Endothelial cell of umbilical vein (primary cell): ENCODE measurements around the gene REEP3. TPM values are rescaled to one million over a fixed set of nuclear protein-coding genes. Genes with fewer than 3 reads are reported as not detected.

ENCODE experiments used
- BruUV-seq: library from RNA; stranded (reverse); fragments of 400-500 nt; replicated peaks from 2 replicates; lab custom pipeline; 2021; lab: Mats Ljungman, UMichigan
- CTCF ChIA-PET: fragments of 300-600, 350-600 bp; sonication (Branson Sonifier 250); formaldehyde crosslinking; loops from one replicate; lab custom pipeline; 2021; ENCODE audit warnings: antibody characterized with exemption, inconsistent platforms; lab: Charles Lee
- POLR2A ChIA-PET: fragments of 300-600, 350-600 bp; sonication (Branson Sonifier 250); formaldehyde crosslinking; loops from one replicate; lab custom pipeline; 2021; ENCODE audit warnings: antibody characterized with exemption, inconsistent platforms; lab: Charles Lee
- DNase-seq: peaks from one replicate; pipeline ENCODE4 v3.0.0-alpha.2; 2011; ENCODE audit warnings: low read depth, low spot score
- FAIRE-seq: peaks from 2 replicates; lab custom pipeline; 2011; peaks lifted over from hg19 to GRCh38; lab: Jason Lieb, UNC
- H2AFZ ChIP-seq: 2 replicates; pipeline ENCODE4 v1.6.0; 2012; ENCODE audit warnings: low read depth, low read length, control low read depth, inconsistent platforms
- H3K27ac ChIP-seq: 2 replicates; pipeline ENCODE4 v1.5.1; 2011; ENCODE audit warnings: low read depth, mild to moderate bottlenecking, control low read depth, low read length, moderate library complexity; ENCODE audit not compliant: insufficient read depth
- H3K27me3 ChIP-seq, 2 experiments: 2 replicates each; pipeline versions ENCODE4 v1.6.0 to v1.6.1; 2011; ENCODE audit warnings: low read length in 2 of 2, mixed read lengths in 1 of 2; ENCODE audit not compliant: control insufficient read depth in 2 of 2, insufficient read depth in 2 of 2
- H3K36me3 ChIP-seq, 2 experiments: 2 replicates in 1 of 2; 3 replicates in 1 of 2; pipeline ENCODE4 v1.5.1; 2011; ENCODE audit warnings: low read length in 2 of 2, mild to moderate bottlenecking in 1 of 2, moderate library complexity in 1 of 2; ENCODE audit not compliant: control insufficient read depth in 2 of 2, insufficient read depth in 2 of 2; ENCODE audit errors: extremely low read depth in 1 of 2
- H3K4me1 ChIP-seq: 3 replicates; pipeline ENCODE4 v1.5.1; 2011; ENCODE audit warnings: mild to moderate bottlenecking, low read length; ENCODE audit not compliant: control insufficient read depth, insufficient read depth; ENCODE audit errors: extremely low read depth
- H3K4me2 ChIP-seq: 2 replicates; pipeline ENCODE4 v1.6.1; 2011; ENCODE audit warnings: low read length, control low read depth, mixed read lengths; ENCODE audit not compliant: insufficient read depth
- H3K4me3 ChIP-seq, 3 experiments: fragments of 200-600 bp in 1 of 3; sonication (generic), shearing (Covaris generic) in 1 of 3; replicated peaks in 1 of 3; 2 replicates each; pipeline ENCODE4 v1.5.1; 2011 to 2016; ENCODE audit warnings: control low read depth in 3 of 3, low read length in 3 of 3, mild to moderate bottlenecking in 2 of 3, inconsistent platforms in 1 of 3, low read depth in 1 of 3, moderate library complexity in 1 of 3; ENCODE audit not compliant: insufficient read depth in 1 of 3
- H3K79me2 ChIP-seq: 2 replicates; pipeline ENCODE4 v1.6.0; 2012; ENCODE audit warnings: low read length, inconsistent platforms; ENCODE audit not compliant: control insufficient read depth, insufficient read depth
- H3K9ac ChIP-seq: replicated peaks from 2 replicates; pipeline ENCODE3; 2011; ENCODE audit warnings: low read length, control low read depth; ENCODE audit not compliant: insufficient read depth; ENCODE audit errors: extremely low read depth
- H3K9me1 ChIP-seq: replicated peaks from 3 replicates; pipeline ENCODE4 v1.6.0; 2011; ENCODE audit warnings: mild to moderate bottlenecking, low read length; ENCODE audit not compliant: control insufficient read depth, insufficient read depth; ENCODE audit errors: extremely low read depth
- H3K9me3 ChIP-seq: replicated peaks from 2 replicates; pipeline ENCODE4 v1.5.1; 2012; ENCODE audit warnings: low read length, inconsistent platforms; ENCODE audit not compliant: control insufficient read depth, insufficient read depth
- H4K20me1 ChIP-seq: replicated peaks from 2 replicates; pipeline ENCODE3; 2011; ENCODE audit warnings: mild to moderate bottlenecking, low read length; ENCODE audit not compliant: control insufficient read depth, insufficient read depth; ENCODE audit errors: extremely low read depth
- CTCF ChIP-seq, 2 donors: IDR thresholded peaks; 1 replicate in 1 of 2; 2 replicates in 1 of 2; pipeline ENCODE4 v1.5.1; 2011; ENCODE audit warnings: low read length in 2 of 2, mild to moderate bottlenecking in 2 of 2, moderate library complexity in 2 of 2, control low read depth in 1 of 2, inconsistent platforms in 1 of 2, low read depth in 1 of 2; ENCODE audit not compliant: insufficient read depth in 1 of 2; ENCODE audit errors: extremely low read depth in 1 of 2
- EZH2 ChIP-seq: IDR thresholded peaks from 2 replicates; pipeline ENCODE4 v1.6.1; 2012; ENCODE audit warnings: borderline replicate concordance, low read depth, mild to moderate bottlenecking, moderate library complexity, low read length, inconsistent platforms; ENCODE audit not compliant: severe bottlenecking
- GATA2 ChIP-seq: IDR thresholded peaks from 2 replicates; pipeline ENCODE4 v1.7.0; 2011; ENCODE audit warnings: low read depth, mild to moderate bottlenecking, moderate library complexity, mixed read lengths, low read length; ENCODE audit not compliant: insufficient read length, insufficient read depth
- MYC ChIP-seq: IDR thresholded peaks from one replicate; pipeline ENCODE4 v1.6.1; 2011; ENCODE audit warnings: mild to moderate bottlenecking, low read depth, low read length
- POLR2A ChIP-seq: IDR thresholded peaks from 2 replicates; pipeline ENCODE4 v1.6.1; 2012; ENCODE audit warnings: low read depth, mild to moderate bottlenecking, control low read depth, low read length
- POLR2AphosphoS5 ChIP-seq: IDR thresholded peaks from 2 replicates; pipeline ENCODE4 v1.6.1; 2012; ENCODE audit warnings: low read depth, mild to moderate bottlenecking, control low read depth, low read length, moderate library complexity; ENCODE audit not compliant: insufficient read depth
- dilution Hi-C: fragments of 300-500 bp; cut with MboI; formaldehyde crosslinking; loops from one replicate; pipeline ENCODE4 v1.15.0; 2019; ENCODE audit warnings: low sequenced_read_pairs; ENCODE audit not compliant: extremely low pct_ligation_motif_present
- intact Hi-C: fragments of 100-400 bp; cut with micrococcal nuclease; formaldehyde crosslinking; loops from one replicate; pipeline ENCODE4 v1.10.0; 2022
- polyA plus RNA-seq, 4 experiments: library from polyadenylated mRNA; depleted of rRNA in 3 of 4; stranded (reverse) in 3 of 4; unstranded in 1 of 4; fragments of >200 nt; gene quantifications; 2 replicates each; pipeline versions ENCODE4 v1.2.1 to v1.2.3, GENCODE V29; 2011 to 2012; ENCODE audit warnings: missing spikeins in 1 of 4
- total RNA-seq: library from RNA; stranded (reverse); gene quantifications from 2 replicates; pipeline ENCODE4 v1.2.3, GENCODE V29; 2021
- TF ChIP-seq, protein P1 (sequence below): IDR thresholded peaks from 2 replicates; pipeline ENCODE4 v1.6.1; 2011; ENCODE audit not compliant: insufficient read depth, insufficient read length

Gene REEP3
- total and polyA plus RNA-seq, 2 donors (not counting 3 experiments of a cell fraction or from before 2014, with no cell fraction given) = 12.3 to 48.3 TPM

- dilution Hi-C loops (no loop called here), intact Hi-C loops (loop anchor here (1.0 to 5.0 kb wide), 6 partner anchors 51 to 314 kb away; no protein-coding TSS in a partner anchor)
- Histone ChIP-seq H3K36me3 (no peaks in the 10 kb centered on the region), H3K4me2 (peak overlapping the region; percentile 95), H3K27ac (peak overlapping the region; percentile 90), H3K9me1 (no peaks in the 10 kb centered on the region), H3K4me1 (peaks cover 7% of the 10 kb centered on the region), H3K27me3 (no peaks in the 10 kb centered on the region), H4K20me1 (peaks cover 2% of the 10 kb centered on the region), H3K9me3 (no peaks in the 10 kb centered on the region), H3K79me2 (peaks cover 84% of the 10 kb centered on the region), H2AFZ (peak overlapping the region; percentile 78), H3K4me3 (peak overlapping the region; percentile 50 to 93 (median 62)), H3K9ac (peak overlapping the region; percentile 93)
- ChIA-PET CTCF (interaction anchor here (0.8 to 2.4 kb wide), 6 partner anchors 17 to 355 kb away, joined by 3 to 14 read pairs (median 6); no protein-coding TSS in a partner anchor), POLR2A (interaction anchor here (0.6 to 1.2 kb wide), 5 partner anchors 32 to 256 kb away, joined by 3 to 6 read pairs (median 3); partner anchors contain the start of gene JMJD1C)
- TF ChIP-seq CTCF (IDR thresholded peaks at IDR 0.05; ENCODE audit: extremely low read depth in 1 of 2, insufficient read depth in 1 of 2, low read depth in 1 of 2, low read length in 2 of 2) (no peak), EZH2 (no peak), POLR2A (peak; percentile 74), GATA2 (no peak), POLR2AphosphoS5 (peak; percentile 78), MYC (no peak)
- TF ChIP-seq, protein P1, sequence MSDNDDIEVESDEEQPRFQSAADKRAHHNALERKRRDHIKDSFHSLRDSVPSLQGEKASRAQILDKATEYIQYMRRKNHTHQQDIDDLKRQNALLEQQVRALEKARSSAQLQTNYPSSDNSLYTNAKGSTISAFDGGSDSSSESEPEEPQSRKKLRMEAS = peak; percentile 12
- no TSS peak for BruUV-seq
- FAIRE-seq (no peak), DNase-seq (peak; percentile 80)
Measured at GRCh38 chr10:63521416-63522276, 445 bp downstream of the REEP3 start.
